ENCODE data around the gene PSMB9.
A peak's percentile ranks its signal among the peaks of the same experiment; 100 is the strongest.

Gene PSMB9

DNA sequence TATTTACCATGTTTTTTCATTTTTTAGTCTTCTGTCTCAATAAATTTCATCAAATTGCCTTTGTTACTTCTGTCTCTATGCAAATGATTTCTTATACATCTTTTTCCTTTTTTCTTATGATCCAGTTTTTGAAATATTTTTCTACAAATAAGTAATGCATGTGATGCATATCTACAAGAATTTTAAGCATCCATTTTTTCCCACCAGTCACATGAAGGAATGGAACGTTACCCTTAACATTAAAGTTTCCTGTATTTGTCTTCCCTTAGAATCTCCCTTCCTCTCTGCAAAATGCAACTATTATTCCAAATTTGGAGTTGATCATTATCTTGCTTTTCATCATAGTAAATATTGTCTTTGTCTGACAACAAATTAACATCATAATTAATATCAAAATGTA is 35.5 kb downstream of the PSMB9 start:
- TF ChIP-seq, protein P1, sequence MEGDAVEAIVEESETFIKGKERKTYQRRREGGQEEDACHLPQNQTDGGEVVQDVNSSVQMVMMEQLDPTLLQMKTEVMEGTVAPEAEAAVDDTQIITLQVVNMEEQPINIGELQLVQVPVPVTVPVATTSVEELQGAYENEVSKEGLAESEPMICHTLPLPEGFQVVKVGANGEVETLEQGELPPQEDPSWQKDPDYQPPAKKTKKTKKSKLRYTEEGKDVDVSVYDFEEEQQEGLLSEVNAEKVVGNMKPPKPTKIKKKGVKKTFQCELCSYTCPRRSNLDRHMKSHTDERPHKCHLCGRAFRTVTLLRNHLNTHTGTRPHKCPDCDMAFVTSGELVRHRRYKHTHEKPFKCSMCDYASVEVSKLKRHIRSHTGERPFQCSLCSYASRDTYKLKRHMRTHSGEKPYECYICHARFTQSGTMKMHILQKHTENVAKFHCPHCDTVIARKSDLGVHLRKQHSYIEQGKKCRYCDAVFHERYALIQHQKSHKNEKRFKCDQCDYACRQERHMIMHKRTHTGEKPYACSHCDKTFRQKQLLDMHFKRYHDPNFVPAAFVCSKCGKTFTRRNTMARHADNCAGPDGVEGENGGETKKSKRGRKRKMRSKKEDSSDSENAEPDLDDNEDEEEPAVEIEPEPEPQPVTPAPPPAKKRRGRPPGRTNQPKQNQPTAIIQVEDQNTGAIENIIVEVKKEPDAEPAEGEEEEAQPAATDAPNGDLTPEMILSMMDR (IDR thresholded peaks at IDR 0.05; ENCODE audit: extremely low read depth, missing control alignments): no peak
- DNase-seq (ENCODE audit: low spot score): no peak

DNA sequence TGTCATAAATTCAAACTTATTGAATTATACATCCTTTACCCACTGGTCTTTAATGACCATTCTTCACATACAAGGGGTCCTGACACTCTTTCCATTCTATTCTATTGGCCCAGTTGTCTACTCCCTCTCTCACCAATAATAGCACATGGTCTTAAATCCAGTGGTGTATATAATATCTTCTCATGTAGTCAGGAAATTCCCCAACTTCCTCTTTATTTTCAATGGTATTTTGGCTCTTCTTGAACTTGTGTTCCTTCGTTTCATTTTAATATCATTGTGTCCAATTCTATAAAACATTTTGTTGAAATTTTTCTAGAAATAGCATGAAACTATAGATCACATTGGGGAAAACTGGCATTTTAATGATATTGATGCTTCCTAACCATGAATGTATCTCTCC is 36.8 kb downstream of the PSMB9 start:
- TF ChIP-seq, protein P1 (IDR thresholded peaks at IDR 0.05; ENCODE audit: extremely low read depth, missing control alignments): no peak
- no peak for DNase-seq (ENCODE audit: low spot score)

DNA sequence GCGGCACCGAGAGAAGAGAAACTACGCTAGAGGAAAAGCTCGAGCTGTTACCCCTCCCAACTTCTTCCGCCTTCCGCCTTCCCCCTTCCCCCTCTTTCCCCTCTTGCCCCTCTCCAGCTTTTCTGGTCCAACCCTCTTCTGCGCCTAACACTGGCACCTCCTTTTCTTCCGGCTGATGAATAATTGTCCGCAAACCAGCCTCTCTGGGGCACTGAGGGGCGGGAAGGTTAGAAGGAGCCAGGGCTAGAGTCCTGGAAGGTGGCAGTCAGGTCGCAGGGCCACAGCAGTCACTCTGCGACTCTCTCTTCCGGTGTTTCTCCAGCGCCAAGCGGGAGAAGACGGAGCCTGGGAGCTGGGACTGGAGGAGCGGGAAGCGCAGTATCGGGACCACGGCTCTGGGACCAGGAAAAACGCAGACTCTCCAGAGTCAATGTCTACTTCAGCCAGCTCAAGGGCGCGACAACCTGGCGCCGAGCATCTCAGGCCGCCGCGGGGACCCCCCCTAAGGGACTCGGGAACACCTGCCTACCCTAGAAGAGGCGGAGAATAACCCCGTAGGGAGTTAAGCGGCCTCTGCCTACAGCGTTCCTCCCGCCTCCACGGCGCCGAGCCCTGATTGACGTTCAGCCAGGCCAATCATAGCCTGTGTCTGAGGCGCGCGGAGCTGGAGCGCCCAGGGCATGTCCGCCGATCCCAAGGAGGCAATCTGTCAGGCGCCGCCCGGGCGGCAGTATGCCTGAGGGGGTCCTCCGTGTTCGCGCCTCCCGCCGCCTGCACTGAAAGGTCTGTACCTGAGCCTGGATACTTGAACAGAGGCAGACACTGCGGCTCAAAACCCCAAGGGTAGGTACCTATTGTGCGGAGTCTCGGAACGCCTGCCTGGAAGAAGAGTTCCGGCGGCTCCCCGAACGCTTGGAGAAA is 40.4 kb downstream of the PSMB9 start:
- DNase-seq (ENCODE audit: low spot score): peak; percentile 96
- TF ChIP-seq, protein P1 (IDR thresholded peaks at IDR 0.05; ENCODE audit: extremely low read depth, missing control alignments): no peak

DNA sequence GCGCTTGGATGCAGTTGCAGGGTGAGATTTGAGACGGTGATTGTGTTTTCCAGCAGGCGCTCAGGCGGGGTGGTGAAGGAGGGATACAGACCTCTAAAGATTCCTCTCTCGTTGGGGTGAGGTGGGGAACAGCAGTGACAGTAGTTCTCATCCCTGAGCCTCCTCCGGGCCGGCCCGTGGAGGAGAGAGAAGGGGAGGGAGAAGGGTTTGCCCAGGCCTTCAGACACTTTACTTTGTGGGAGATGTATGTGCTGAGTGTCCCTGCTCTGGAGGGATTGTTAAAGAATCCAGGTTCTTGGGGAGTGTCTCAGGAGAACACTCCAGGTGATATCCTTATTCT is 41.0 kb downstream of the PSMB9 start:
- TF ChIP-seq, protein P1 (IDR thresholded peaks at IDR 0.05; ENCODE audit: extremely low read depth, missing control alignments): no peak
- no peak for DNase-seq (ENCODE audit: low spot score)

DNA sequence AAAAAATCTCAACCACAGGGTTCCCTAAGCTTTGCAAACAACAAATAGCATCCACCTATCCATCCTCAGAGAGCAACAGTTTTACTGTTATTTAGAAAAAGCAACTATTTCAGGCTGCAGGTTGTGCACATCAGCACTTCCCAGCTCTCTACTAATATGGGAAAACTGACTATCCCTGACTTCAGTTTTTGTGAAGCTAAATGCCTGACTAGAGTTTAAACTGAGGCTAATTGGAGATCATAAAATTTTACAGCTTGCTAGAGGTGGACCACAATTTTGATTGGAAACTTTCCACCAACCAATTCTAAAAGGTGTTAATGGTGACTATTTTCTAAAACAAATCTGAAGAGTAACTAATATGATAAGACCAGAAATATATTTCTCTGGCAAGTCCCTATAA is 50.0 kb downstream of the PSMB9 start:
- DNase-seq (ENCODE audit: low spot score): no peak
- TF ChIP-seq, protein P1 (IDR thresholded peaks at IDR 0.05; ENCODE audit: extremely low read depth, missing control alignments): no peak

DNA sequence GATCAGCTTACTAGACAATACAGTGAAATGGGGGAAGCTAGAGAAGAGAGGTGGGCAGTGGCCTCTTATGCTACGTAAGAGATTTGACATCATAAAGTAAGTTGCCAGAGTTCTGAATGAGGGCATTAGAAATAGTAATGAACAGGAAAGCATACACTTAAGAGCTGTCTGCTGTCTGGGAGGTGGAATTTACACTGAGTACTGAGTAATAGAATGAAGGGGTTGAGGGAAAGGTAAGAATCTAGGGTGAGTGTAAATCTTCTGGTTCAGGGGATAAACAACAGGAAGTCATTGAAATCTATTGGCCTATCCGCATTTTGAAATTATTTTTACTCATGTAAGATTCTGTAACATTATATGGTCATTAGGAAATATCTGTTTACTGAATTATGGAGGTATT is 51.1 kb downstream of the PSMB9 start:
- TF ChIP-seq, protein P1 (IDR thresholded peaks at IDR 0.05; ENCODE audit: extremely low read depth, missing control alignments): no peak
- DNase-seq (ENCODE audit: low spot score): no peak

DNA sequence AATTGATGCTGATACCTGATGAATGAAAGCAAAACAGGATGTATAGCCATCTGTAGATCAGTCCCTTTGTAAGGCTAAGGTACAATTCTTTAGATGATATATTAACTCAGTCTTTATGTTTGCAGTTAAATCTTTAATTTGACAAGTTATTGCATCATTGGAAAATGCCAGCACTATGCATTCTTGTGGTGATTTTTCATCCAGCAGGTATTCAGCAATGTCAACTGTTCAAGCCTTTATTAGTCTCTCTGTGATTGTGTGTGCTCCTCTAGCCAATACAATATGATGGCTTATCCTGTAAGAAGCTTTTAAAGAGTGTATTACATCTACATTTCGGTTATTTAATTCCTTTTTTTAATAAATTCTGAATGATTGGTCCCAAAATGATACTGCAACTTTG is 52.5 kb downstream of the PSMB9 start:
- TF ChIP-seq, protein P1 (IDR thresholded peaks at IDR 0.05; ENCODE audit: extremely low read depth, missing control alignments): no peak
- DNase-seq (ENCODE audit: low spot score): no peak

Data from GM20000 (cell line).